ENCODE results near the gene CHST11.

The CHST11 gene

DNA sequence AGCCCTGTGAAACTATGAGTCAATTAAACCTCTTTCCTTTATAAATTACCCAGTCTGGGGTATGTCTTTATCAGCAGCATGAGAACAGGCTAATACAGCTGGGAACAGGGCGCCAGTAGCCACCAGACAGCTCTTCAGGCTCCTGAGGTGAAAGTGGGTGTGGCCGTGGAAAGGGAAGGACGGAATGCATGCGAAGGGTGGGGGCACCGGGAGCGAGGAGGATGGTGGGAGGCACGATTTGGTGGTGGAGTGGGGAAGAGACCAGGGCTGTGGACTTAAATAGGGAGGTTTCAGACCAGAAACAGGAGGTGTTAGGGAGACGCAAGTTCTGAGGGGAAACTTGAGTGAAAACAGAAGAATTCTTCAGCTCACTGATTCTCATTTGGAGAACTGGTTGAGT lies 44.1 kb upstream of the CHST11 start:
- Histone ChIP-seq H3K36me3 (ENCODE audit: insufficient read depth, low read length) (no peaks in the 10 kb centered on the region), H2AFZ (ENCODE audit: low read depth, low read length) (no peak overlapping the region), H4K20me1 (ENCODE audit: insufficient read depth, low read length) (no peaks in the 10 kb centered on the region), H3K4me2 (ENCODE audit: insufficient read depth, low read length) (no peak overlapping the region), H3K9ac (ENCODE audit: low read depth, low read length) (no peak overlapping the region), H3K4me1 (ENCODE audit: insufficient read depth, low read length) (peaks cover 4% of the 10 kb centered on the region; the same call in 1 of the 2 replicates), H3K27ac (ENCODE audit: low read length) (no peak overlapping the region), H3K9me3 (ENCODE audit: insufficient read depth, low read length, severe bottlenecking) (no peaks in the 10 kb centered on the region), H3K4me3 (ENCODE audit: low read depth in 1 of 2, low read length in 2 of 2) (no peak overlapping the region), H3K79me2 (ENCODE audit: insufficient read depth, low read length) (no peaks in the 10 kb centered on the region), H3K27me3 (ENCODE audit: insufficient read depth, low read length, poor library complexity) (no peaks in the 10 kb centered on the region)
- ATAC-seq (ENCODE audit: insufficient read depth, low read depth) (no peak), DNase-seq (no peak)
- TF ChIP-seq CTCF (IDR thresholded peaks at IDR 0.05; ENCODE audit: borderline replicate concordance, extremely low read depth, low read length, poor library complexity, severe bottlenecking) (no peak), EZH2 (IDR thresholded peaks at IDR 0.05; ENCODE audit: borderline replicate concordance, low read depth, low read length, severe bottlenecking) (no peak)

DNA sequence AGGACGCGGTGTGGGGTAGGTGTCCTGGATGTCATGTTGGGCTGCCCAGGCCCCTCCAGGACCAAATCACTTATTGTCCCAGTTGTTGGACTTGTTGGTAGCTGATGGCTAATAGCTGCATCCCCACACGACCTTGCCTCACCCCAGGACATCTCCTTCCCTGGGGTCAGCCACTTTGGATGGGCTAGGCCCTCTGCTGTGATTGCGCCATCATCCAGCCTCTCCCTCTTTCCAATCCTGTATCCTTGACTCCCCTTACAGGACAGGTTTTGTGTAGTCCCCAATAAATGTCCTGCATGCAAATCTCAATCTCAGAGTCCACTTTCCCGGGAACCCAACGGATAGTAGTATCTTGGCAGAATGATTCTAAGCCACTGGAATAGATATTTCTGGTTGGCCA lies 43.4 kb upstream of the CHST11 start:
- Histone ChIP-seq H2AFZ (ENCODE audit: low read depth, low read length) (no peak overlapping the region), H3K27me3 (ENCODE audit: insufficient read depth, low read length, poor library complexity) (no peaks in the 10 kb centered on the region), H3K36me3 (ENCODE audit: insufficient read depth, low read length) (no peaks in the 10 kb centered on the region), H3K4me1 (ENCODE audit: insufficient read depth, low read length) (peaks cover 4% of the 10 kb centered on the region; the same call in 1 of the 2 replicates), H3K4me3 (ENCODE audit: low read depth in 1 of 2, low read length in 2 of 2) (no peak overlapping the region), H3K79me2 (ENCODE audit: insufficient read depth, low read length) (no peaks in the 10 kb centered on the region), H4K20me1 (ENCODE audit: insufficient read depth, low read length) (no peaks in the 10 kb centered on the region), H3K4me2 (ENCODE audit: insufficient read depth, low read length) (no peak overlapping the region), H3K9ac (ENCODE audit: low read depth, low read length) (no peak overlapping the region), H3K9me3 (ENCODE audit: insufficient read depth, low read length, severe bottlenecking) (no peaks in the 10 kb centered on the region), H3K27ac (ENCODE audit: low read length) (no peak overlapping the region)
- DNase-seq (no peak), ATAC-seq (ENCODE audit: insufficient read depth, low read depth) (no peak)
- TF ChIP-seq CTCF (IDR thresholded peaks at IDR 0.05; ENCODE audit: borderline replicate concordance, extremely low read depth, low read length, poor library complexity, severe bottlenecking), result no peak
- TF ChIP-seq EZH2 (IDR thresholded peaks at IDR 0.05; ENCODE audit: borderline replicate concordance, low read depth, low read length, severe bottlenecking), result no peak

GRCh38 chr12:104414581-104415341 lies 42.0 kb upstream of the CHST11 start:
- H3K79me2 ChIP-seq (ENCODE audit: insufficient read depth, low read length), result no peaks in the 10 kb centered on the region
- no peaks in the 10 kb centered on the region for H3K36me3 ChIP-seq (ENCODE audit: insufficient read depth, low read length)
- H3K4me3 ChIP-seq (ENCODE audit: low read depth in 1 of 2, low read length in 2 of 2), result no peak overlapping the region
- no peaks in the 10 kb centered on the region for H4K20me1 ChIP-seq (ENCODE audit: insufficient read depth, low read length)
- no peak for DNase-seq
- no peak overlapping the region for H2AFZ ChIP-seq (ENCODE audit: low read depth, low read length)
- no peaks in the 10 kb centered on the region for H3K9me3 ChIP-seq (ENCODE audit: insufficient read depth, low read length, severe bottlenecking)
- H3K27ac ChIP-seq (ENCODE audit: low read length), result no peak overlapping the region
- no peak overlapping the region for H3K4me2 ChIP-seq (ENCODE audit: insufficient read depth, low read length)
- no peak for ATAC-seq (ENCODE audit: insufficient read depth, low read depth)
- peaks cover 4% of the 10 kb centered on the region; the same call in 1 of the 2 replicates for H3K4me1 ChIP-seq (ENCODE audit: insufficient read depth, low read length)
- H3K27me3 ChIP-seq (ENCODE audit: insufficient read depth, low read length, poor library complexity), result no peaks in the 10 kb centered on the region
- TF ChIP-seq CTCF (IDR thresholded peaks at IDR 0.05; ENCODE audit: borderline replicate concordance, extremely low read depth, low read length, poor library complexity, severe bottlenecking), result no peak
- no peak for TF ChIP-seq EZH2 (IDR thresholded peaks at IDR 0.05; ENCODE audit: borderline replicate concordance, low read depth, low read length, severe bottlenecking)
- H3K9ac ChIP-seq (ENCODE audit: low read depth, low read length), result no peak overlapping the region

All from DND-41 (cell line).